Measurements from ENCODE around the gene ANKLE2.

GRCh38 chr12:132716356-132716755, 45.3 kb downstream of the ANKLE2 start:
- TF ChIP-seq CTCF (IDR thresholded peaks at IDR 0.05 in 8 of 11, conservative IDR thresholded peaks at IDR 0.05 in 3 of 11) (no peak), POLR2A (IDR thresholded peaks at IDR 0.05) (no peak)

All from spleen (tissue), 7 donors.